Uterus (tissue), 2 donors: ENCODE measurements around the gene PGBD5.

ENCODE experiments used
- POLR2A ChIP-seq, 2 donors: fragments of 450-650 bp; IDR thresholded peaks; one replicate each; pipeline ENCODE4 v1.6.1; 2016; ENCODE audit warnings: antibody characterized with exemption in 2 of 2, mild to moderate bottlenecking in 1 of 2, moderate library complexity in 1 of 2
- TF ChIP-seq, protein P1 (sequence below), 4 experiments: fragments of 200-600 bp in 2 of 4; fragments of 450-650 bp in 2 of 4; sonication (generic) in 2 of 4; IDR thresholded peaks; one replicate each; pipeline ENCODE4 v1.5.1; 2016 to 2019; ENCODE audit warnings: antibody characterized with exemption in 4 of 4, mild to moderate bottlenecking in 2 of 4, moderate library complexity in 1 of 4

DNA sequence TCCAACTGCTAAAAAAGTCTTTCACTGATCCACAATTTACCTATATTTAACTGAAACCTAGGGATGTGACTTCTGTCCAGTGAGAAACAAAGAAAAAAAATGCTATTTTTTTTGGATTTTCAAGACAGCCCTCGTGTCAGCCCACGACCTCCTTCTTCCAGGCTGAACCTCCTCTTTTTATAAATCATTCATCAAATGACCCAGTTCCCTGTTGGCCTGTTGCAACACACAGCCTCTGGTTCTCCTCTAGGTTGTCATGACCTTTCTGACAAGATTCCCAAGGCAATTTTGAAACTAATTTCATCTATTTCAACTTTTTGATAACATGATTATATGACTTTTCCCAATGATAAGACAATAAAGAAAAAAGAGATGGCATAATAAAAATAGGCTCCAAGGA, 74.6 kb downstream of the PGBD5 start:
- TF ChIP-seq, protein P1, sequence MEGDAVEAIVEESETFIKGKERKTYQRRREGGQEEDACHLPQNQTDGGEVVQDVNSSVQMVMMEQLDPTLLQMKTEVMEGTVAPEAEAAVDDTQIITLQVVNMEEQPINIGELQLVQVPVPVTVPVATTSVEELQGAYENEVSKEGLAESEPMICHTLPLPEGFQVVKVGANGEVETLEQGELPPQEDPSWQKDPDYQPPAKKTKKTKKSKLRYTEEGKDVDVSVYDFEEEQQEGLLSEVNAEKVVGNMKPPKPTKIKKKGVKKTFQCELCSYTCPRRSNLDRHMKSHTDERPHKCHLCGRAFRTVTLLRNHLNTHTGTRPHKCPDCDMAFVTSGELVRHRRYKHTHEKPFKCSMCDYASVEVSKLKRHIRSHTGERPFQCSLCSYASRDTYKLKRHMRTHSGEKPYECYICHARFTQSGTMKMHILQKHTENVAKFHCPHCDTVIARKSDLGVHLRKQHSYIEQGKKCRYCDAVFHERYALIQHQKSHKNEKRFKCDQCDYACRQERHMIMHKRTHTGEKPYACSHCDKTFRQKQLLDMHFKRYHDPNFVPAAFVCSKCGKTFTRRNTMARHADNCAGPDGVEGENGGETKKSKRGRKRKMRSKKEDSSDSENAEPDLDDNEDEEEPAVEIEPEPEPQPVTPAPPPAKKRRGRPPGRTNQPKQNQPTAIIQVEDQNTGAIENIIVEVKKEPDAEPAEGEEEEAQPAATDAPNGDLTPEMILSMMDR (IDR thresholded peaks at IDR 0.05): no peak
- TF ChIP-seq POLR2A (IDR thresholded peaks at IDR 0.05): no peak
